Measurements from ENCODE around the gene BMS1. TPM values are rescaled to one million over a fixed set of nuclear protein-coding genes. Genes with fewer than 3 reads are reported as not detected.

BMS1 gene
- total and polyA plus RNA-seq, 8 donors, result 4.1 to 9.3 (median 6.9) TPM

GRCh38 chr10:42754155-42755027 lies 28.2 kb upstream of the BMS1 start:
- WGBS, 2 donors, result 1% methylated on average over 86 to 89 of the region's 89 CpGs
- Histone ChIP-seq H3K27me3 (no peaks in the 10 kb centered on the region), H3K4me1 (no peaks in the 10 kb centered on the region), H3K27ac (peak overlapping the region in 1 of 4 donors; percentile 48), H3K36me3 (no peaks in the 10 kb centered on the region), H3K4me3 (peak overlapping the region; percentile 45 to 74 (median 58)), H3K9me3 (no peaks in the 10 kb centered on the region)
- DNase-seq, result peak; percentile 39 to 83 (median 60)
- peak; percentile 65 to 75 (median 70) for ATAC-seq
- TF ChIP-seq, protein P1, sequence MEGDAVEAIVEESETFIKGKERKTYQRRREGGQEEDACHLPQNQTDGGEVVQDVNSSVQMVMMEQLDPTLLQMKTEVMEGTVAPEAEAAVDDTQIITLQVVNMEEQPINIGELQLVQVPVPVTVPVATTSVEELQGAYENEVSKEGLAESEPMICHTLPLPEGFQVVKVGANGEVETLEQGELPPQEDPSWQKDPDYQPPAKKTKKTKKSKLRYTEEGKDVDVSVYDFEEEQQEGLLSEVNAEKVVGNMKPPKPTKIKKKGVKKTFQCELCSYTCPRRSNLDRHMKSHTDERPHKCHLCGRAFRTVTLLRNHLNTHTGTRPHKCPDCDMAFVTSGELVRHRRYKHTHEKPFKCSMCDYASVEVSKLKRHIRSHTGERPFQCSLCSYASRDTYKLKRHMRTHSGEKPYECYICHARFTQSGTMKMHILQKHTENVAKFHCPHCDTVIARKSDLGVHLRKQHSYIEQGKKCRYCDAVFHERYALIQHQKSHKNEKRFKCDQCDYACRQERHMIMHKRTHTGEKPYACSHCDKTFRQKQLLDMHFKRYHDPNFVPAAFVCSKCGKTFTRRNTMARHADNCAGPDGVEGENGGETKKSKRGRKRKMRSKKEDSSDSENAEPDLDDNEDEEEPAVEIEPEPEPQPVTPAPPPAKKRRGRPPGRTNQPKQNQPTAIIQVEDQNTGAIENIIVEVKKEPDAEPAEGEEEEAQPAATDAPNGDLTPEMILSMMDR (IDR thresholded peaks at IDR 0.05), result no peak
- no peak for FAIRE-seq
- intact Hi-C loops (cut with DNase I), result no loop called here

DNA sequence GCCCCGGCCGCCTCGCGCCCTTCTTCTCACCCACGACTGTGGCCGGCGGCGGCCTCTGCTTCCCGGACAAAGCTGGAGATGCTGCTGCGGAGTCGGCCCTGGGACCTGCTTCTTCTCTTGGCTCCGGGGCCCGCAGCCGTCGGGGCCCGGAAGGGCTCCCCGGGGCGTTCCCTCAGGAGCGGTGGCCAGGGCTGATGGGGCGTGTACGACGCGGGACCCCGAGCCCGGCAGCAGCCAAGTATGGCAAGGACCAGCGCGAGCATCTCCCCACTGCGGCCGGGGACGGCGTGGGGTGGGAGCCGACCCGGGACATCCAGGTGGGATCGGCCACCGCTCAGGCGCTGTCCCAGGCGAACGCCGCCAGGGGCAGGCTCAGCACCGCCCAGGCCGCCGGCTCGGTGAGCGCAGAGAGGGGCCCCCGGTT lies 27.6 kb upstream of the BMS1 start:
- intact Hi-C loops (cut with DNase I), result no loop called here
- Histone ChIP-seq H3K4me1 (no peaks in the 10 kb centered on the region), H3K27ac (no peak overlapping the region), H3K36me3 (no peaks in the 10 kb centered on the region), H3K9me3 (no peaks in the 10 kb centered on the region), H3K4me3 (peak overlapping the region; percentile 45 to 74 (median 58)), H3K27me3 (no peaks in the 10 kb centered on the region)
- TF ChIP-seq, protein P1 (IDR thresholded peaks at IDR 0.05), result peak in 1 of 4 donors; percentile 6
- DNase-seq (peak in 4 of 6 donors; percentile 21 to 83 (median 56)), ATAC-seq (peak; percentile 23 to 50 (median 46)), FAIRE-seq (no peak)
- 2 to 4% methylated on average over 34 to 45 of the region's 45 CpGs for WGBS, 2 donors

GRCh38 chr10:42755556-42756093 lies 27.0 kb upstream of the BMS1 start:
- TF ChIP-seq, protein P1 (IDR thresholded peaks at IDR 0.05), result no peak
- intact Hi-C loops (cut with DNase I), result no loop called here
- Histone ChIP-seq H3K9me3 (no peaks in the 10 kb centered on the region), H3K4me3 (peak overlapping the region; percentile 45 to 74 (median 58)), H3K27me3 (no peaks in the 10 kb centered on the region), H3K4me1 (no peaks in the 10 kb centered on the region), H3K36me3 (no peaks in the 10 kb centered on the region), H3K27ac (no peak overlapping the region)
- WGBS, 2 donors, result 51 to 62% methylated on average over 10 of the region's 10 CpGs
- ATAC-seq, result no peak
- FAIRE-seq, result no peak
- DNase-seq, result peak in 1 of 6 donors; percentile 35

DNA sequence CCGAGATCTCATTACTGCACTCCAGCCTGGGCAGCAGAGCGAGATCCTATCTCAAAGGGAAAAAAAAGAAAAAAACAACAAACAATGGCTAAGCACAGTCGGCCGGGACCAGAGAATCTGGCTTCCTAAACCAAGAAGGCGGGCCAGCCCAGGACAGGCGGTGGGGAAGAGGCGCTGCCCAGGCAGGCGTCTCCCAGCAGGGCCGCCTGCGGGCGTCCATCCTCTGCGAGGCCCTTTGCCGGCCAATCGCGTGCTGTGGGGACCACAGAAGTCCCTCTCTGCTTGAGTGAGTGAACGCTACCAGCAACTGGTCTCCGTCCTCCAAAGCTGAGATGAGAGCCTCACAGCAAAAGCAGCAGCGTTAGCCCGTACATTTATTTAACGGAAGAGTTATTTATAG lies 14.7 kb upstream of the BMS1 start:
- no peak overlapping the region for H3K27ac ChIP-seq
- no peak overlapping the region for H3K4me3 ChIP-seq
- 89 to 91% methylated on average over 19 to 20 of the region's 20 CpGs for WGBS, 2 donors
- H3K36me3 ChIP-seq, result no peaks in the 10 kb centered on the region
- DNase-seq (no peak), FAIRE-seq (no peak), ATAC-seq (no peak)
- H3K9me3 ChIP-seq, result no peaks in the 10 kb centered on the region
- intact Hi-C loops (cut with DNase I), result no loop called here
- H3K4me1 ChIP-seq, result no peaks in the 10 kb centered on the region
- no peaks in the 10 kb centered on the region for H3K27me3 ChIP-seq
- TF ChIP-seq, protein P1 (IDR thresholded peaks at IDR 0.05), result no peak

Data from pancreas (tissue), 10 donors.